Adrenal gland (tissue), 12 donors: Measurements from ENCODE around the gene ANO7. TPM values are rescaled to one million over a fixed set of nuclear protein-coding genes. Genes with fewer than 3 reads are reported as not detected.

Experiments used
- DNase-seq, 7 donors: peaks; one replicate each; pipeline ENCODE4 v3.0.0-alpha.2; 2019 to 2020
- H3K27ac ChIP-seq, 5 donors: fragments of 200-600 bp; sonication (generic) in 4 of 5; 1 replicate in 3 of 5; 2 replicates in 2 of 5; pipeline versions ENCODE4 v1.5.1 to v1.8.0; 2016 to 2020; ENCODE audit warnings: mild to moderate bottlenecking in 1 of 5
- H3K27me3 ChIP-seq: fragments of 200-600 bp; 2 replicates; pipeline ENCODE4 v1.8.0; 2021
- H3K36me3 ChIP-seq, 2 donors: fragments of 200-600 bp; replicated peaks in 1 of 2; 1 replicate in 1 of 2; 2 replicates in 1 of 2; pipeline versions ENCODE4 v1.5.1 to v1.8.0; 2018 to 2022
- H3K4me1 ChIP-seq, 2 donors: fragments of 200-600 bp; replicated peaks in 1 of 2; 1 replicate in 1 of 2; 2 replicates in 1 of 2; pipeline versions ENCODE4 v1.5.1 to v1.8.0; 2018 to 2021
- H3K4me3 ChIP-seq, 4 donors: fragments of 200-600 bp; sonication (generic) in 3 of 4; one replicate each; pipeline ENCODE4 v1.5.1; 2016 to 2018
- H3K9me3 ChIP-seq, 3 donors: fragments of 200-600 bp; sonication (generic) in 1 of 3; replicated peaks in 1 of 3; 1 replicate in 2 of 3; 2 replicates in 1 of 3; pipeline versions ENCODE4 v1.5.1 to v1.8.0; 2016 to 2021
- POLR2A ChIP-seq, 2 donors: fragments of 450-650 bp; IDR thresholded peaks; one replicate each; pipeline ENCODE4 v1.6.1; 2017; ENCODE audit warnings: antibody characterized with exemption in 2 of 2, mild to moderate bottlenecking in 2 of 2, moderate library complexity in 1 of 2
- WGBS, 4 donors: extraction: QIAGEN DNeasy Blood & Tissue Kit in 2 of 4; methylation state at CpG; one replicate each; pipeline versions ENCODE4 v1.1.5 to v1.1.7; 2013 to 2017; 5-methylcytosine and 5-hydroxymethylcytosine counted together
- intact Hi-C, 2 donors: fragments of 100-400 bp; cut with DNase I; formaldehyde crosslinking; loops; one replicate each; pipeline versions ENCODE4 v1.14.1 to v1.15.0; 2022 to 2023
- polyA plus RNA-seq, 3 donors: library from polyadenylated mRNA; stranded (reverse); fragments of 200-250 nt in 2 of 3; fragments of 350-450 nt in 1 of 3; fragmentation: Illumina TruSeq in 1 of 3; extraction: RNeasy Lipid Tissue Mini Kit (QIAGEN cat#74804) in 1 of 3; gene quantifications; one replicate each; pipeline ENCODE4 v1.2.3, GENCODE V29; 2013 to 2014
- total RNA-seq, 9 donors: library from RNA; depleted of rRNA in 4 of 9; stranded (reverse); fragments of >200 nt in 4 of 9; fragments of 120-200 nt in 1 of 9; fragmentation: NEBNext Ultra II Directional in 1 of 9; extraction: Animal tissue kit (Norgen Biotek cat#: 25700) in 1 of 9; gene quantifications; one replicate each; pipeline versions ENCODE4 v1.1.0 to v1.2.4, GENCODE V29; 2013 to 2023
- TF ChIP-seq, protein P1 (sequence below), 6 experiments: fragments of 450-650 bp in 4 of 6; fragments of 200-600 bp in 2 of 6; sonication (generic) in 1 of 6; IDR thresholded peaks; 1 replicate in 5 of 6; 2 replicates in 1 of 6; pipeline versions ENCODE4 v1.5.1 to v1.8.0; 2016 to 2021; ENCODE audit warnings: antibody characterized with exemption in 6 of 6, mild to moderate bottlenecking in 2 of 6, moderate library complexity in 1 of 6
- donor health status: healthy with polysubstance abuse.
- donor health status: Bipolar disorder and iron deficiency.
- donor health status: DM: yes; HTN: yes; CAD: no.
- donor health status: DM: no; HTN: no; CAD: no.
- donor health status: DM: no; HTN: no; CAD: no.
- donor health status: DM: yes; HTN: yes; CAD: no.

ANO7 gene
- total and polyA plus RNA-seq, 12 donors = 0.48 to 5.1 (median 1.8) TPM

DNA sequence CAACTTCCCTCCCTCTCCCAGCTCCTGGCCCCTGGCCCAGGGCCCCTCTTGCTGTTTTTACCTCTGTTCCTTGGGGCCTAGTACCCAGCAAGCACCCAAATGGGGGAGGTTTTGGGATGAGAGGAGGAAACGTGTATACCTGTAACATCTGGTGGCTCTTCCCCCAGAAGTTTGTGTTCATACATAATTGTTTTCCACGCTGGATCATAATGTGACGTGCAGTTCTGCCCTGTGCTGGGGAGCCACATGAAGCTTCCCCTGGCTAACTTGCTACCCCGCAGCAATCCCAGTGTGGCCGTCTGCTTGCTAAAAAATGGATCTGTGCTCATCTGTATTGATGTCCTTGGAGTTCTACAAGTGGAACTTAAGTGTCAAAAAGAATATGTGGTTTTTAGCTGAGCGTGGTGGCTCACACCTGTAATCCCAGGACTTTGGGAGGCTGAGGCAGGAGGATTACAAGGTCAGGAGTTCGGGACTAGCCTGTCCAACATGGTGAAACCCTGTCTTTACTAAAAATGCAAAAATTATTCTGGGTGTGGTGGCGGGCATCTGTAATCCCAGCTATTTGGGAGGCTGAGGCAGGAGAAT lies 36.5 kb downstream of the ANO7 start:
- Histone ChIP-seq H3K4me1 (peaks cover 14 to 27% of the 10 kb centered on the region in 2 donors), H3K36me3 (peaks cover 0 to 39% of the 10 kb centered on the region in 2 donors), H3K27me3 (no peaks in the 10 kb centered on the region), H3K4me3 (no peak overlapping the region), H3K27ac (no peak overlapping the region), H3K9me3 (no peaks in the 10 kb centered on the region)
- WGBS, 4 donors = 79 to 88% (median 82%) methylated on average over 8 of the region's 8 CpGs
- intact Hi-C loops = no loop called here
- no peak for DNase-seq
- TF ChIP-seq POLR2A (IDR thresholded peaks at IDR 0.05) = no peak
- TF ChIP-seq, protein P1, sequence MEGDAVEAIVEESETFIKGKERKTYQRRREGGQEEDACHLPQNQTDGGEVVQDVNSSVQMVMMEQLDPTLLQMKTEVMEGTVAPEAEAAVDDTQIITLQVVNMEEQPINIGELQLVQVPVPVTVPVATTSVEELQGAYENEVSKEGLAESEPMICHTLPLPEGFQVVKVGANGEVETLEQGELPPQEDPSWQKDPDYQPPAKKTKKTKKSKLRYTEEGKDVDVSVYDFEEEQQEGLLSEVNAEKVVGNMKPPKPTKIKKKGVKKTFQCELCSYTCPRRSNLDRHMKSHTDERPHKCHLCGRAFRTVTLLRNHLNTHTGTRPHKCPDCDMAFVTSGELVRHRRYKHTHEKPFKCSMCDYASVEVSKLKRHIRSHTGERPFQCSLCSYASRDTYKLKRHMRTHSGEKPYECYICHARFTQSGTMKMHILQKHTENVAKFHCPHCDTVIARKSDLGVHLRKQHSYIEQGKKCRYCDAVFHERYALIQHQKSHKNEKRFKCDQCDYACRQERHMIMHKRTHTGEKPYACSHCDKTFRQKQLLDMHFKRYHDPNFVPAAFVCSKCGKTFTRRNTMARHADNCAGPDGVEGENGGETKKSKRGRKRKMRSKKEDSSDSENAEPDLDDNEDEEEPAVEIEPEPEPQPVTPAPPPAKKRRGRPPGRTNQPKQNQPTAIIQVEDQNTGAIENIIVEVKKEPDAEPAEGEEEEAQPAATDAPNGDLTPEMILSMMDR (IDR thresholded peaks at IDR 0.05) = no peak

- no peak for DNase-seq
- intact Hi-C loops = no loop called here
- Histone ChIP-seq H3K27ac (no peak overlapping the region), H3K27me3 (no peaks in the 10 kb centered on the region), H3K4me3 (no peak overlapping the region), H3K4me1 (peaks cover 14 to 28% of the 10 kb centered on the region in 2 donors), H3K36me3 (peaks cover 0 to 45% of the 10 kb centered on the region in 2 donors), H3K9me3 (no peaks in the 10 kb centered on the region)
- TF ChIP-seq, protein P1 (IDR thresholded peaks at IDR 0.05) = no peak
- TF ChIP-seq POLR2A (IDR thresholded peaks at IDR 0.05) = no peak
- WGBS, 4 donors = 92 to 93% (median 92%) methylated on average over 15 to 16 of the region's 16 CpGs
Observed at GRCh38 chr2:241225545-241225944, 37.1 kb downstream of the ANO7 start.

GRCh38 chr2:241225983-241226382 lies 37.5 kb downstream of the ANO7 start:
- Histone ChIP-seq H3K36me3 (peaks cover 0 to 49% of the 10 kb centered on the region in 2 donors), H3K4me3 (no peak overlapping the region), H3K9me3 (no peaks in the 10 kb centered on the region), H3K27ac (no peak overlapping the region), H3K27me3 (no peaks in the 10 kb centered on the region), H3K4me1 (peaks cover 14 to 28% of the 10 kb centered on the region in 2 donors)
- WGBS, 4 donors = 89 to 95% (median 93%) methylated on average over 14 to 16 of the region's 16 CpGs
- intact Hi-C loops = no loop called here
- peak in 1 of 7 donors; percentile 11 for DNase-seq
- TF ChIP-seq, protein P1 (IDR thresholded peaks at IDR 0.05) = no peak
- no peak for TF ChIP-seq POLR2A (IDR thresholded peaks at IDR 0.05)

GRCh38 chr2:241226723-241227572 lies 38.5 kb downstream of the ANO7 start:
- Histone ChIP-seq H3K36me3 (peaks cover 0 to 59% of the 10 kb centered on the region in 2 donors), H3K9me3 (no peaks in the 10 kb centered on the region), H3K27ac (no peak overlapping the region), H3K4me1 (peaks cover 14 to 28% of the 10 kb centered on the region in 2 donors), H3K27me3 (no peaks in the 10 kb centered on the region), H3K4me3 (no peak overlapping the region)
- 88% methylated on average over 16 to 19 of the region's 19 CpGs for WGBS, 4 donors
- intact Hi-C loops = no loop called here
- TF ChIP-seq POLR2A (IDR thresholded peaks at IDR 0.05) = no peak
- TF ChIP-seq, protein P1 (IDR thresholded peaks at IDR 0.05) = no peak
- DNase-seq = peak in 1 of 7 donors; percentile 14
